PC-9 (cell line): Measurements from ENCODE around the gene TYSND1. TPM values are rescaled to one million over a fixed set of nuclear protein-coding genes. Genes with fewer than 3 reads are reported as not detected.

Source experiments
- BruUV-seq: library from RNA; stranded (reverse); fragments of 400-500 nt; replicated peaks from 2 replicates; lab custom pipeline; 2021; lab: Mats Ljungman, UMichigan
- CTCF ChIA-PET: fragments of 300-600 bp; sonication (Branson Sonifier 250); formaldehyde crosslinking; loops from one replicate; lab custom pipeline; 2022; ENCODE audit warnings: antibody characterized with exemption; lab: Charles Lee
- POLR2A ChIA-PET: fragments of 300-600 bp; sonication (Branson Sonifier 250); formaldehyde crosslinking; loops from one replicate; lab custom pipeline; 2022; ENCODE audit warnings: antibody characterized with exemption; ENCODE audit not compliant: unreplicated experiment; lab: Charles Lee
- DNase-seq, 2 experiments: peaks; one replicate each; pipeline versions ENCODE4 v3.0.0 to v3.0.0-alpha.2; 2015 to 2022; ENCODE audit warnings: mixed read lengths in 1 of 2
- H2AFZ ChIP-seq: fragments of 200-600 bp; sonication (generic); 2 replicates; pipeline ENCODE4 v1.8.1; 2017; ENCODE audit warnings: antibody characterized with exemption
- H3F3A ChIP-seq: fragments of 200-600 bp; sonication (generic); 2 replicates; pipeline ENCODE4 v1.8.1; 2017; ENCODE audit warnings: antibody characterized with exemption, mild to moderate bottlenecking, low read depth; ENCODE audit not compliant: insufficient read depth
- H3K27ac ChIP-seq: fragments of 200-600 bp; sonication (generic); 2 replicates; pipeline ENCODE4 v1.6.1; 2016; ENCODE audit warnings: mixed run types
- H3K27me3 ChIP-seq: fragments of 200-600 bp; sonication (generic); 2 replicates; pipeline ENCODE4 v1.6.1; 2016; ENCODE audit warnings: low read depth, mixed run types; ENCODE audit not compliant: insufficient read depth
- H3K36me3 ChIP-seq: fragments of 200-600 bp; sonication (generic); 2 replicates; pipeline ENCODE4 v1.6.1; 2016; ENCODE audit warnings: low read depth, mixed run types
- H3K4me1 ChIP-seq: fragments of 200-600 bp; sonication (generic); replicated peaks from 2 replicates; pipeline ENCODE4 v1.6.1; 2016; ENCODE audit warnings: mixed run types; ENCODE audit not compliant: insufficient read depth
- H3K4me2 ChIP-seq: fragments of 200-600 bp; sonication (generic); 2 replicates; pipeline ENCODE4 v1.6.1; 2017; ENCODE audit warnings: mixed run types
- H3K4me3 ChIP-seq: fragments of 200-600 bp; sonication (generic); 2 replicates; pipeline ENCODE4 v1.6.1; 2016; ENCODE audit warnings: mixed run types
- H3K79me2 ChIP-seq: fragments of 200-600 bp; sonication (generic); 2 replicates; pipeline ENCODE4 v1.6.1; 2017; ENCODE audit warnings: low read depth, mixed run types
- H3K9me2 ChIP-seq: fragments of 200-600 bp; sonication (generic); 2 replicates; pipeline ENCODE4 v1.8.1; 2017; ENCODE audit warnings: mild to moderate bottlenecking; ENCODE audit not compliant: insufficient read depth
- H3K9me3 ChIP-seq: fragments of 200-600 bp; sonication (generic); 2 replicates; pipeline ENCODE4 v1.8.1; 2016; ENCODE audit warnings: low read depth; ENCODE audit not compliant: insufficient read depth
- H4K20me1 ChIP-seq: fragments of 200-600 bp; sonication (generic); 2 replicates; pipeline ENCODE4 v1.8.1; 2017; ENCODE audit not compliant: insufficient read depth
- EZH2 ChIP-seq: fragments of 200-600 bp; sonication (generic); IDR thresholded peaks from 2 replicates; pipeline ENCODE4 v1.8.0; 2017; ENCODE audit warnings: antibody characterized with exemption, low read depth
- intact Hi-C: fragments of 100-400 bp; cut with micrococcal nuclease; formaldehyde crosslinking; loops from one replicate; pipeline ENCODE4 v1.10.0; 2022; ENCODE audit not compliant: unreplicated experiment
- total RNA-seq: library from RNA; stranded (reverse); gene quantifications from 2 replicates; pipeline ENCODE4 v1.2.3, GENCODE V29; 2021
- TF ChIP-seq, protein P1 (sequence below): fragments of 200-600 bp; sonication (generic); conservative IDR thresholded peaks from 2 replicates; pipeline ENCODE4 v1.6.1; 2017; ENCODE audit warnings: mixed run types, antibody characterized with exemption, mild to moderate bottlenecking, moderate library complexity

The TYSND1 gene
- total RNA-seq, 1 experiment from 2014 or later: 28.0 TPM

- POLR2A ChIA-PET: interaction anchor here (0.6 kb wide), 1 partner anchor 18 kb away, joined by 3 read pairs; no protein-coding TSS in a partner anchor
Measured at GRCh38 chr10:70096705-70097420, 49.6 kb downstream of the TYSND1 start.

DNA sequence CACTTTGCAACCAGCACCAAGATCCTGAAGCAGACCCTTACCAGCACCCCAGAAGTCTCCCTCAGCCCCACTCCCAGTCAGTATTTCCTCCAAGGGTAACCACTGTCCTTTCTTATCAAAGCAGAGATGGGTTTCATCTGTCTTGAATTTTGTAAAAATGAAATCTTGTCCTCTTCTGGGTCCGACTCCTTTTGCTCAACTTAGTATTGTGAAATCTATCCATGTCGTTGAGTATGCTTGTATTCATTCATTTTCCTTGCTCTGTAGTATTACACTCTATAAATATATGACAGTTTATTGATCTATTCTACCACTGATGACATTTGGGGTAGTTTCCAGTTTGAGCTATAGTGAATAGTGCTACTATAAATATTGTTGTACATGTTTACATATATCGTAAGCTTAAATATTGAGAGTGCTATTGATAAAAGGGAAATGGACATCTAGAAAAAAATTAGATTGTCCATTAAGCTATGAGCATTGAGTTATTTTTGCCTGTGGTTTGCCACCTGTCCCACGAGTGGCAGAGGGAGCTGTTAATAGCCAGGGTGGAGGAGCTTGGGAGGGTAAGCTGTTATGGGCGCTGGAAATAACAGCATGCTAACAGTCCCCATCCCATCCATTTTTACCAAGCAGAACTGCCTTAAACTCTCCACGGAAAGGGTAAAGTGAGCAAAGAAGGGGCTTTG lies 50.3 kb downstream of the TYSND1 start:
- intact Hi-C loops: no loop called here
- no peak overlapping the region for H3K27ac ChIP-seq
- no peaks in the 10 kb centered on the region for H3F3A ChIP-seq
- no peak overlapping the region for H3K4me3 ChIP-seq
- H3K9me3 ChIP-seq: no peaks in the 10 kb centered on the region
- H3K36me3 ChIP-seq: no peaks in the 10 kb centered on the region
- no peaks in the 10 kb centered on the region for H3K9me2 ChIP-seq
- ChIA-PET CTCF (interaction anchor here (0.6 kb wide), 1 partner anchor 21 kb away, joined by 3 read pairs; no protein-coding TSS in a partner anchor), POLR2A (no interaction called here)
- H3K79me2 ChIP-seq: no peaks in the 10 kb centered on the region
- H3K27me3 ChIP-seq: 0 out of 2 replicates have a peak, but pooled peaks cover 4% of the 10 kb centered on the region
- no peak overlapping the region for H3K4me2 ChIP-seq
- no peak overlapping the region for H2AFZ ChIP-seq
- no peak for DNase-seq
- TF ChIP-seq, protein P1, sequence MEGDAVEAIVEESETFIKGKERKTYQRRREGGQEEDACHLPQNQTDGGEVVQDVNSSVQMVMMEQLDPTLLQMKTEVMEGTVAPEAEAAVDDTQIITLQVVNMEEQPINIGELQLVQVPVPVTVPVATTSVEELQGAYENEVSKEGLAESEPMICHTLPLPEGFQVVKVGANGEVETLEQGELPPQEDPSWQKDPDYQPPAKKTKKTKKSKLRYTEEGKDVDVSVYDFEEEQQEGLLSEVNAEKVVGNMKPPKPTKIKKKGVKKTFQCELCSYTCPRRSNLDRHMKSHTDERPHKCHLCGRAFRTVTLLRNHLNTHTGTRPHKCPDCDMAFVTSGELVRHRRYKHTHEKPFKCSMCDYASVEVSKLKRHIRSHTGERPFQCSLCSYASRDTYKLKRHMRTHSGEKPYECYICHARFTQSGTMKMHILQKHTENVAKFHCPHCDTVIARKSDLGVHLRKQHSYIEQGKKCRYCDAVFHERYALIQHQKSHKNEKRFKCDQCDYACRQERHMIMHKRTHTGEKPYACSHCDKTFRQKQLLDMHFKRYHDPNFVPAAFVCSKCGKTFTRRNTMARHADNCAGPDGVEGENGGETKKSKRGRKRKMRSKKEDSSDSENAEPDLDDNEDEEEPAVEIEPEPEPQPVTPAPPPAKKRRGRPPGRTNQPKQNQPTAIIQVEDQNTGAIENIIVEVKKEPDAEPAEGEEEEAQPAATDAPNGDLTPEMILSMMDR: no peak
- TF ChIP-seq EZH2: no peak
- H4K20me1 ChIP-seq: no peaks in the 10 kb centered on the region
- no peaks in the 10 kb centered on the region for H3K4me1 ChIP-seq
- no TSS peak for BruUV-seq

More at GRCh38 chr10:70096705-70097420, 49.6 kb downstream of the TYSND1 start:
- no peaks in the 10 kb centered on the region for H3F3A ChIP-seq
- no peak for DNase-seq
- CTCF ChIA-PET: interaction anchor here (0.6 kb wide), 1 partner anchor 21 kb away, joined by 3 read pairs; no protein-coding TSS in a partner anchor
- H3K4me1 ChIP-seq: no peaks in the 10 kb centered on the region
- H4K20me1 ChIP-seq: no peaks in the 10 kb centered on the region
- no peaks in the 10 kb centered on the region for H3K9me3 ChIP-seq
- TF ChIP-seq, protein P1: no peak
- TF ChIP-seq EZH2: no peak
- H3K27ac ChIP-seq: no peak overlapping the region
- H3K4me3 ChIP-seq: no peak overlapping the region
- no peaks in the 10 kb centered on the region for H3K9me2 ChIP-seq
- no peak overlapping the region for H3K4me2 ChIP-seq
- no peaks in the 10 kb centered on the region for H3K79me2 ChIP-seq
- no peak overlapping the region for H2AFZ ChIP-seq
- no TSS peak for BruUV-seq
- H3K36me3 ChIP-seq: no peaks in the 10 kb centered on the region
- intact Hi-C loops: no loop called here
- 0 out of 2 replicates have a peak, but pooled peaks cover 4% of the 10 kb centered on the region for H3K27me3 ChIP-seq

DNA sequence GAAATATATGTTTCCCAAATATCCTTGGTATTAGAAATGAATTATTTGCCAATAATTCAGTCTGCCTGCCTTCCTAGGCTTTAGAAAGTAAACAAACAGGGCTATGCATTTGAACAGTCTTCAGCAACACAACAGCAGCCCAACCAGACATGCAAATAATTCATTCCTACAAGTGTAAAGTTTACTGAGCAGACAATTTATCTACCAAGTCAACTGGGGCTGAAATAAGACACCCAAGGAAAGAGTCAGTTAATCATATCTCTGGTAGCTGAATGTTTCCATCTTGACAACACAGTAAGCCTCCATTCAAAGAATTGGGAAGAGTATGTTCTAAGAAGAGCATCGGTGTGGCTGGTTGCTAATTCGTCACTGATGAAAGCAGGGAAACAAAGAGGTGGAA lies 52.2 kb downstream of the TYSND1 start:
- no TSS peak for BruUV-seq

More for the DNA sequence above, 52.2 kb downstream of the TYSND1 start:
- Histone ChIP-seq H2AFZ (no peak overlapping the region), H3K27ac (no peak overlapping the region), H4K20me1 (no peaks in the 10 kb centered on the region), H3K27me3 (0 out of 2 replicates have a peak, but pooled peaks cover 4% of the 10 kb centered on the region), H3K36me3 (no peaks in the 10 kb centered on the region), H3K4me3 (no peak overlapping the region), H3K79me2 (no peaks in the 10 kb centered on the region), H3K9me3 (no peaks in the 10 kb centered on the region), H3K9me2 (no peaks in the 10 kb centered on the region), H3K4me2 (no peak overlapping the region), H3K4me1 (no peaks in the 10 kb centered on the region), H3F3A (no peaks in the 10 kb centered on the region)
- DNase-seq: no peak
- ChIA-PET CTCF (no interaction called here), POLR2A (interaction anchor here (0.6 kb wide), 1 partner anchor 23 kb away, joined by 5 read pairs; no protein-coding TSS in a partner anchor)
- TF ChIP-seq, protein P1: no peak
- TF ChIP-seq EZH2: no peak
- intact Hi-C loops: no loop called here
